A549 (cell line): ENCODE measurements around the gene LRRC8A. TPM values are rescaled to one million over a fixed set of nuclear protein-coding genes. Genes with fewer than 3 reads are reported as not detected.

Experiments
- ATAC-seq, 2 experiments: fragments of 200-7000 bp in 1 of 2; fragments of >200 bp in 1 of 2; cut with Nextera tagmentation in 1 of 2; cut with Tn5 transposase in 1 of 2; 3 replicates each; pipeline versions ENCODE4 v1.8.0 to v1.9.1; 2018 to 2020; ENCODE audit warnings: mild to moderate bottlenecking in 1 of 2, moderate library complexity in 1 of 2
- CTCF ChIA-PET: fragments of 300-600 bp; sonication (Branson Sonifier 250); formaldehyde crosslinking; extraction: SDS; loops from one replicate; lab custom pipeline; 2021; ENCODE audit warnings: antibody characterized with exemption, inconsistent platforms; lab: Yijun Ruan, JAX
- POLR2A ChIA-PET: fragments of 350-600 bp; formaldehyde crosslinking; extraction: SDS; loops from one replicate; lab custom pipeline; 2021; ENCODE audit warnings: antibody characterized with exemption, inconsistent platforms; lab: Yijun Ruan, JAX
- DNase-seq, 2 experiments: peaks; one replicate each; pipeline versions ENCODE4 v3.0.0 to v3.0.0-alpha.2; 2011 to 2016; ENCODE audit warnings: low read depth in 1 of 2, low spot score in 1 of 2
- FAIRE-seq: peaks from 2 replicates; lab custom pipeline; 2011; peaks lifted over from hg19 to GRCh38; lab: Jason Lieb, UNC
- H3K27ac ChIP-seq, 2 experiments: fragments of >200 bp; sonication (Bioruptor Twin); formaldehyde crosslinking; 3 replicates each; pipeline ENCODE4 v1.5.1; 2016 to 2017
- H3K4me1 ChIP-seq: fragments of >200 bp; sonication (Bioruptor Twin); formaldehyde crosslinking; 3 replicates; pipeline ENCODE4 v1.6.1; 2016
- H3K4me2 ChIP-seq: fragments of >200 bp; sonication (Bioruptor Twin); formaldehyde crosslinking; 3 replicates; pipeline ENCODE4 v1.6.1; 2016
- H3K4me3 ChIP-seq: fragments of >200 bp; sonication (Bioruptor Twin); formaldehyde crosslinking; 3 replicates; pipeline ENCODE4 v1.5.1; 2016
- H3K9me3 ChIP-seq: fragments of >200 bp; sonication (Bioruptor Twin); formaldehyde crosslinking; 3 replicates; pipeline ENCODE4 v1.6.1; 2016
- CBX8 ChIP-seq: fragments of 200-600 bp; sonication (generic); IDR thresholded peaks from 2 replicates; pipeline ENCODE4 v1.6.1; 2016
- CEBPB ChIP-seq, 2 experiments: fragments of >200 bp in 1 of 2; sonication (Bioruptor Twin) in 1 of 2; formaldehyde crosslinking in 1 of 2; IDR thresholded peaks; 2 replicates each; pipeline ENCODE4 v1.6.1; 2012 to 2016
- CHD2 ChIP-seq: fragments of 150-350 bp; IDR thresholded peaks from 2 replicates; pipeline ENCODE4 v1.6.1; 2014; ENCODE audit warnings: low read length; ENCODE audit not compliant: partially characterized antibody
- EHF ChIP-seq: fragments of 250-450 bp; sonication (Bioruptor Pico); IDR thresholded peaks from 2 replicates; pipeline ENCODE4 v1.5.0; 2020; ENCODE audit warnings: mild to moderate bottlenecking
- ESRRA ChIP-seq: fragments of 150-350 bp; IDR thresholded peaks from 2 replicates; pipeline ENCODE4 v1.6.1; 2014; ENCODE audit warnings: mild to moderate bottlenecking, low read length, borderline replicate concordance
- FOSB ChIP-seq: fragments of 250-450 bp; sonication (Bioruptor Pico); IDR thresholded peaks from 2 replicates; pipeline ENCODE4 v1.5.0; 2020; ENCODE audit warnings: mild to moderate bottlenecking, moderate library complexity
- FOSL2 ChIP-seq, 2 experiments: fragments of 450-650 bp in 1 of 2; fragments of >200 bp in 1 of 2; sonication (Bioruptor Twin) in 1 of 2; formaldehyde crosslinking; IDR thresholded peaks; 2 replicates each; pipeline versions ENCODE4 v1.5.0 to v1.6.1; 2016 to 2020; ENCODE audit warnings: mild to moderate bottlenecking in 1 of 2, moderate library complexity in 1 of 2
- HDAC2 ChIP-seq: fragments of 200-600 bp; sonication (generic); IDR thresholded peaks from 2 replicates; pipeline ENCODE4 v1.6.1; 2016
- HOXB13 ChIP-seq: fragments of 250-450 bp; sonication (Bioruptor Pico); IDR thresholded peaks from 2 replicates; pipeline ENCODE4 v1.5.0; 2020; ENCODE audit warnings: low read depth, mild to moderate bottlenecking, moderate library complexity
- JUN ChIP-seq, 2 experiments: fragments of >200 bp; sonication (Bioruptor Twin); formaldehyde crosslinking; IDR thresholded peaks; 2 replicates in 1 of 2; 3 replicates in 1 of 2; pipeline ENCODE4 v1.6.1; 2016 to 2017
- JUNB ChIP-seq: fragments of >200 bp; sonication (Bioruptor Twin); formaldehyde crosslinking; IDR thresholded peaks from 2 replicates; pipeline ENCODE4 v1.6.1; 2016
- KDM1A ChIP-seq: fragments of 200-600 bp; sonication (generic); IDR thresholded peaks from 2 replicates; pipeline ENCODE4 v1.6.1; 2016; ENCODE audit warnings: low read depth, mild to moderate bottlenecking
- KDM5A ChIP-seq: fragments of 200-600 bp; sonication (generic); IDR thresholded peaks from 2 replicates; pipeline ENCODE4 v1.6.1; 2016; ENCODE audit warnings: antibody characterized with exemption, mild to moderate bottlenecking
- MYC ChIP-seq: IDR thresholded peaks from 2 replicates; pipeline ENCODE4 v1.6.1; 2012; ENCODE audit warnings: mild to moderate bottlenecking, inconsistent platforms, low read length, improper control_type of control experiment, borderline replicate concordance
- PBX3 ChIP-seq: IDR thresholded peaks from 2 replicates; pipeline ENCODE4 v1.6.1; 2012
- POLR2A ChIP-seq: IDR thresholded peaks from 2 replicates; pipeline ENCODE4 v1.6.1; 2012; ENCODE audit warnings: mild to moderate bottlenecking, low read length
- POLR2AphosphoS2 ChIP-seq: conservative IDR thresholded peaks from 2 replicates; pipeline ENCODE4 v1.6.1; 2012; ENCODE audit warnings: low read length, improper control_type of control experiment, inconsistent platforms
- RNF2 ChIP-seq: fragments of 200-600 bp; sonication (generic); IDR thresholded peaks from 2 replicates; pipeline ENCODE4 v1.6.1; 2016; ENCODE audit warnings: low read depth, mild to moderate bottlenecking, antibody characterized with exemption, moderate library complexity, borderline replicate concordance
- ZNF302 ChIP-seq: fragments of 250-450 bp; sonication (Bioruptor Pico); IDR thresholded peaks from 2 replicates; pipeline ENCODE4 v1.9.0; 2021; ENCODE audit warnings: inconsistent platforms, mild to moderate bottlenecking, moderate library complexity
- ZSCAN20 ChIP-seq: fragments of 250-450 bp; sonication (Bioruptor Pico); IDR thresholded peaks from 2 replicates; pipeline ENCODE4 v1.8.0; 2022; ENCODE audit warnings: mild to moderate bottlenecking, moderate library complexity
- WGBS: methylation state at CpG from one replicate; pipeline ENCODE4 v1.1.6; 2017; ENCODE audit errors: missing lambda C conversion rate; 5-methylcytosine and 5-hydroxymethylcytosine counted together
- polyA plus RNA-seq, 4 experiments: library from polyadenylated mRNA; depleted of rRNA in 3 of 4; stranded (reverse); fragments of >200 nt; fragmentation: RNase III in 1 of 4; extraction: RNeasy Plus Mini Kit Qiagen cat#74134 plus additional on column Dnase treatment in 1 of 4; gene quantifications; 2 replicates in 3 of 4; 3 replicates in 1 of 4; pipeline ENCODE4 v1.2.3, GENCODE V29; 2011 to 2017
- TF ChIP-seq, protein P1 (sequence below): fragments of 250-450 bp; sonication (Bioruptor Pico); IDR thresholded peaks from 2 replicates; pipeline ENCODE4 v1.5.0; 2021; ENCODE audit warnings: mild to moderate bottlenecking, moderate library complexity, borderline replicate concordance
- TF ChIP-seq, protein P2 (sequence below): fragments of 150-350 bp; IDR thresholded peaks from 2 replicates; pipeline ENCODE4 v1.6.1; 2014; ENCODE audit warnings: low read depth, mild to moderate bottlenecking, low read length
- TF ChIP-seq, protein P3 (sequence below): IDR thresholded peaks from 2 replicates; pipeline ENCODE4 v1.6.1; 2012
- TF ChIP-seq, protein P4 (sequence below): fragments of 250-450 bp; sonication (Bioruptor Pico); IDR thresholded peaks from 2 replicates; pipeline ENCODE4 v1.5.0; 2020; ENCODE audit warnings: low read depth, mild to moderate bottlenecking, moderate library complexity
- TF ChIP-seq, protein P5 (sequence below): fragments of >200 bp; sonication (Bioruptor Twin); formaldehyde crosslinking; IDR thresholded peaks from 2 replicates; pipeline ENCODE4 v1.6.1; 2016

The LRRC8A gene
- polyA plus RNA-seq, 2 of the 4 experiments (the other 2 are of a cell fraction): 22.9 to 25.9 TPM

DNA sequence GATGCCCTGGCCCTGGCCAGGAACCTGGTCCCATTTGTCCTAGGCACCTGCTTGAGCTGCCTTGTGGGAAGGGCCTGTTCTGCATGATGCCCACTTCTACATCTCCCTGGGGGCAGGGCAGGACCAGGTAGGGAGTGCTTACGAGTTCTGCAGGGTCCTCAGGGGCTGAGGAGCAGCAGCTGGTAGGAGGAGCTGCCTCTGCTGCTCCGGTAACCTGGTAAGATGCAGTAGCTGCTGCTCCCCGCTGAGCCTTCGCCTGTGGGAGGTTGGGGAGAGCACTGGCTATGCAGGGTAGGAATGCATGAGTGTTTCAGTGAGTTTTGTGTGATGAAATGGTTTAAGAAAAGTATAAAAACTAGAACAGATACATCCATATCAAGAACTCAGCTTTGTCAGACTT lies 13.6 kb downstream of the LRRC8A start:
- DNase-seq (no peak), ATAC-seq (no peak), FAIRE-seq (no peak)
- CTCF ChIA-PET: interaction anchor here (0.9 to 1.7 kb wide), 3 partner anchors 14 to 33 kb away, joined by 3 to 5 read pairs (median 4); no protein-coding TSS in a partner anchor
- H3K9me3 ChIP-seq: no peaks in the 10 kb centered on the region
- H3K27ac ChIP-seq: peak overlapping the region in 1 of 2 experiments; percentile 29; a peak in 1 of 6 replicates
- H3K4me2 ChIP-seq: no peak overlapping the region
- TF ChIP-seq EHF (CRISPR knock-in tag): no peak
- no peak for TF ChIP-seq HDAC2
- no peak for TF ChIP-seq MYC
- no peak for TF ChIP-seq ESRRA
- TF ChIP-seq RNF2: no peak
- TF ChIP-seq, protein P1, sequence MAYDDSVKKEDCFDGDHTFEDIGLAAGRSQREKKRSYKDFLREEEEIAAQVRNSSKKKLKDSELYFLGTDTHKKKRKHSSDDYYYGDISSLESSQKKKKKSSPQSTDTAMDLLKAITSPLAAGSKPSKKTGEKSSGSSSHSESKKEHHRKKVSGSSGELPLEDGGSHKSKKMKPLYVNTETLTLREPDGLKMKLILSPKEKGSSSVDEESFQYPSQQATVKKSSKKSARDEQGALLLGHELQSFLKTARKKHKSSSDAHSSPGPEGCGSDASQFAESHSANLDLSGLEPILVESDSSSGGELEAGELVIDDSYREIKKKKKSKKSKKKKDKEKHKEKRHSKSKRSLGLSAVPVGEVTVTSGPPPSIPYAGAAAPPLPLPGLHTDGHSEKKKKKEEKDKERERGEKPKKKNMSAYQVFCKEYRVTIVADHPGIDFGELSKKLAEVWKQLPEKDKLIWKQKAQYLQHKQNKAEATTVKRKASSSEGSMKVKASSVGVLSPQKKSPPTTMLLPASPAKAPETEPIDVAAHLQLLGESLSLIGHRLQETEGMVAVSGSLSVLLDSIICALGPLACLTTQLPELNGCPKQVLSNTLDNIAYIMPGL (CRISPR knock-in tag): no peak
- TF ChIP-seq, protein P2, sequence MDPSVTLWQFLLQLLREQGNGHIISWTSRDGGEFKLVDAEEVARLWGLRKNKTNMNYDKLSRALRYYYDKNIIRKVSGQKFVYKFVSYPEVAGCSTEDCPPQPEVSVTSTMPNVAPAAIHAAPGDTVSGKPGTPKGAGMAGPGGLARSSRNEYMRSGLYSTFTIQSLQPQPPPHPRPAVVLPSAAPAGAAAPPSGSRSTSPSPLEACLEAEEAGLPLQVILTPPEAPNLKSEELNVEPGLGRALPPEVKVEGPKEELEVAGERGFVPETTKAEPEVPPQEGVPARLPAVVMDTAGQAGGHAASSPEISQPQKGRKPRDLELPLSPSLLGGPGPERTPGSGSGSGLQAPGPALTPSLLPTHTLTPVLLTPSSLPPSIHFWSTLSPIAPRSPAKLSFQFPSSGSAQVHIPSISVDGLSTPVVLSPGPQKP: no peak
- no peak for TF ChIP-seq FOSL2 (IDR thresholded peaks at IDR 0.05)
- TF ChIP-seq FOSL2 (CRISPR knock-in tag; IDR thresholded peaks at IDR 0.05): no peak
- TF ChIP-seq FOSB (CRISPR knock-in tag): no peak
- TF ChIP-seq, protein P3, sequence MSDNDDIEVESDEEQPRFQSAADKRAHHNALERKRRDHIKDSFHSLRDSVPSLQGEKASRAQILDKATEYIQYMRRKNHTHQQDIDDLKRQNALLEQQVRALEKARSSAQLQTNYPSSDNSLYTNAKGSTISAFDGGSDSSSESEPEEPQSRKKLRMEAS: no peak
- no peak for TF ChIP-seq ZNF302 (CRISPR knock-in tag)
- peaks cover 39% of the 10 kb centered on the region for H3K4me1 ChIP-seq
- H3K4me3 ChIP-seq: no peak overlapping the region
- WGBS: 76% methylated on average over 4 of the region's 4 CpGs
- POLR2A ChIA-PET: no interaction called here

DNA sequence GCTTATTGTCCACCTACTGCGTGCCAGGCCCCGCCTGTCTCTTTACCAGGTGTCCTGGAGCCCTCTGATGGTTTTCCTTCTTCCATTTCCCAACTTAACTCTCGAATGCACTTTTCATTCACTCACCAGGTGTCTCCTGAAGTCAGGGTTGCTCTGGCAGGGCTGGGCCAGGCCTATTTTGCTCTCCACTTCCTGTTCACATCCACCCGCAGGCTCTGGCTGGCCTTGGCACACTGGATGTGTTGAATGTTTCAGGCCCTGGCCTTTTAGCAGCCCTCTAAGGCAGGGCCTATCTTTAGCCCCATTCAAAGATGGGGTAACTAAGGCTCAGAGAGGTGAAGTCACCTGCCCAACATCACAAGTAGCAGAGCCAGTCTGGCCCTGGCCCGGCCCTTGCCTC lies 16.4 kb downstream of the LRRC8A start:
- Histone ChIP-seq H3K27ac (peak overlapping the region in 1 of 2 experiments; percentile 31; a peak in 2 of 6 replicates), H3K4me1 (peaks cover 34% of the 10 kb centered on the region), H3K9me3 (no peaks in the 10 kb centered on the region), H3K4me3 (no peak overlapping the region), H3K4me2 (no peak overlapping the region)
- 87% methylated on average over 5 of the region's 5 CpGs for WGBS
- ChIA-PET CTCF (interaction anchor here (0.5 to 1.2 kb wide), 4 partner anchors 29 to 133 kb away, joined by 3 to 5 read pairs (median 3); no protein-coding TSS in a partner anchor), POLR2A (no interaction called here)
- TF ChIP-seq, protein P4, sequence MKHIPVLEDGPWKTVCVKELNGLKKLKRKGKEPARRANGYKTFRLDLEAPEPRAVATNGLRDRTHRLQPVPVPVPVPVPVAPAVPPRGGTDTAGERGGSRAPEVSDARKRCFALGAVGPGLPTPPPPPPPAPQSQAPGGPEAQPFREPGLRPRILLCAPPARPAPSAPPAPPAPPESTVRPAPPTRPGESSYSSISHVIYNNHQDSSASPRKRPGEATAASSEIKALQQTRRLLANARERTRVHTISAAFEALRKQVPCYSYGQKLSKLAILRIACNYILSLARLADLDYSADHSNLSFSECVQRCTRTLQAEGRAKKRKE (CRISPR knock-in tag): no peak
- TF ChIP-seq KDM5A (no peak), CEBPB (IDR thresholded peaks at IDR 0.05) (no peak), FOSL2 (IDR thresholded peaks at IDR 0.05) (no peak), FOSL2 (CRISPR knock-in tag; IDR thresholded peaks at IDR 0.05) (no peak), JUN (IDR thresholded peaks at IDR 0.05) (no peak), POLR2A (no peak), ESRRA (no peak), POLR2AphosphoS2 (no peak), PBX3 (no peak), CBX8 (no peak), ZSCAN20 (CRISPR knock-in tag) (no peak), CHD2 (no peak), HOXB13 (CRISPR knock-in tag) (no peak), KDM1A (no peak), JUNB (no peak)
- TF ChIP-seq, protein P5, sequence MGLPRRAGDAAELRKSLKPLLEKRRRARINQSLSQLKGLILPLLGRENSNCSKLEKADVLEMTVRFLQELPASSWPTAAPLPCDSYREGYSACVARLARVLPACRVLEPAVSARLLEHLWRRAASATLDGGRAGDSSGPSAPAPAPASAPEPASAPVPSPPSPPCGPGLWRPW: no peak
- ATAC-seq: no peak
- no peak for DNase-seq
- FAIRE-seq: no peak
